Measurements from ENCODE around the gene PRR3. TPM values are rescaled to one million over a fixed set of nuclear protein-coding genes. Genes with fewer than 3 reads are reported as not detected.
"Not testable (repeated sequence)": the region's sequence is repeated elsewhere in the genome, so short reads cannot be mapped to it uniquely, and the experiment has no call there.

The PRR3 gene, protein sequence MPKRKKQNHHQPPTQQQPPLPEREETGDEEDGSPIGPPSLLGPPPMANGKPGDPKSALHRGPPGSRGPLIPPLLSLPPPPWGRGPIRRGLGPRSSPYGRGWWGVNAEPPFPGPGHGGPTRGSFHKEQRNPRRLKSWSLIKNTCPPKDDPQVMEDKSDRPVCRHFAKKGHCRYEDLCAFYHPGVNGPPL
- total RNA-seq, result 12.2 TPM

DNA sequence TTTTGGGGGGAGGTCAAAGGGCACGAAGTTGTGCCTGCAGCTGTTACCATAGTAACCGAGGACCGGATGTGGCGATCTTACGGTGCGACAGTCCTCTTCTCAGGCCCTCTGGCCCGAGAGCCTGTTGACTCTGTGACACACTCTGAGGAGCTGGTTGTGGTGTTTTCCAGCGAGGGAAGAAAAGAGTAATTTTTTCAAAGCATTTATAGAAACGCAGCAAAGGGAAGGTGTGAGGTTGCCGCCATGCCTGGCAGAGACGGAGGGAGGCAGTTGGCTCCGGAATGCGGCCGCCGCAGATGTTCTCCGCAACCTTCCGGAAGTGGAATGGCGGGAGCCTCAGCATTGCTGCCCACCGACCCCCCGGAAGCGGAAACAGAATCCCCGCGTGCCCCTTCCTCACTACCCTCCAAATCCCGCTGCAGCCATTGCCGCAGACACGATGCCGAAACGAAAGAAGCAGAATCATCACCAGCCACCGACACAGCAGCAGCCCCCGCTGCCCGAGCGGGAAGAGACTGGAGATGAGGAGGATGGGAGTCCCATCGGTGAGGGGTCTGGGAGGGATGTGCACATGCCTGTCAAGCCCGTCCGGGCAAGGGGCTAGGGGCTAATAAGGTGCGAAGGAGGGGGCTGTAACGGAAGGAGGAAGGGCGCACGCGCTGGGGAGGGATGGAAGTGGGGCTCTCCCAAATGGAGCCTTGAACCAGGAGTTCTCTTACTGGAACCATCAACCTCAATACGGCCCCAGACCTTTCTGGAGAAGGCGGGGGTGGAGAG is at the start of gene PRR3:
Gene PRR3, plus strand, starts transcription at position 390 of the 777 bp plus-strand sequence. Its CDS starts 50 bp downstream, at position 440.
- no peak for FAIRE-seq
- DNase-seq (ENCODE audit: low spot score in 2 of 2), result peak; percentile 86

DNA sequence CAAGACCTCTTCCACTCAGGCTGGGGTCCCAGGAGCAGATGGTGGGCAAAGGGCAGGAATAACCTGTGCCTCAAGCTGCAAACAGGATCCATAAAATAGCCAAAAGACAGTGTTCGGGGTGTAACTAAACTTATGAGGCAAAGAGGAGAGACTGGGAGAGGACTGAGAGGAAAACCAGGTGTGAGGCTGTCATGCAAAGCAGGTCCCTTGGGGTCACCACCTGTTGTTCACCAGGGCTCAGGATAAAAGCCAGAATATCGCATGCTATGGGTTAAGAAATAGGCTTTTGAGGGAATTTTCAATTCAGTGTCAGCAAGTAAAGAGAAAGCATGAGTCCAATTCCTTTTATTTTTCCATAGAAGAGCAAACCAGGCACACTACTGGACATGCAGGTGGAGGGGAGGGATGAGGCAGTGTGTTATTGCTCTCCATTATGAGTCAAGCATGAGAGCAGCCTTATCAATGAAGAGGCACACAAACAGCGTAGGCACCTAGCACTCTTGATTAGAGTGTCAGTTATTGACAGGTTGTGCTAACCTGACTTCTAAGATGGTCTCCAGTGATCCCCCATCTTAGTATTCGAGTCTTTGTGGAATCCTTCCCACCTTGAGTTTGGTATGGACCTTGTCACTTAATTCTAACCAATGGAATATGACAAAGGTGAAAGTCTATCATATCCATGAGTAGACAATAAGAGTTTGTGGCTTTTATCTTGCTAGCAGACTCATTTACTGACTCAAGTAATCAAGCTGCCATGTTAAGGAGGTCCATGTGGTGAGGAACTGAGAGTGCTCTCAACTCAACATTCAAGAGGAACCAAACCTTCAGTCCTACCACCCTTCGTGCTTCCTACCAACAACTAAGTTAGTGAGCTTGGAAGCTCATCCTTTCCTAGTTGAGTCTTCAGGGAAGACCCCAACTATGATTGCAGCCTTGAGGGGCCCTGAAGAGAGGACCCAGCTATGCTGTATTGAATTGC is 49.0 kb upstream of the PRR3 start:
- no peak for FAIRE-seq

DNA sequence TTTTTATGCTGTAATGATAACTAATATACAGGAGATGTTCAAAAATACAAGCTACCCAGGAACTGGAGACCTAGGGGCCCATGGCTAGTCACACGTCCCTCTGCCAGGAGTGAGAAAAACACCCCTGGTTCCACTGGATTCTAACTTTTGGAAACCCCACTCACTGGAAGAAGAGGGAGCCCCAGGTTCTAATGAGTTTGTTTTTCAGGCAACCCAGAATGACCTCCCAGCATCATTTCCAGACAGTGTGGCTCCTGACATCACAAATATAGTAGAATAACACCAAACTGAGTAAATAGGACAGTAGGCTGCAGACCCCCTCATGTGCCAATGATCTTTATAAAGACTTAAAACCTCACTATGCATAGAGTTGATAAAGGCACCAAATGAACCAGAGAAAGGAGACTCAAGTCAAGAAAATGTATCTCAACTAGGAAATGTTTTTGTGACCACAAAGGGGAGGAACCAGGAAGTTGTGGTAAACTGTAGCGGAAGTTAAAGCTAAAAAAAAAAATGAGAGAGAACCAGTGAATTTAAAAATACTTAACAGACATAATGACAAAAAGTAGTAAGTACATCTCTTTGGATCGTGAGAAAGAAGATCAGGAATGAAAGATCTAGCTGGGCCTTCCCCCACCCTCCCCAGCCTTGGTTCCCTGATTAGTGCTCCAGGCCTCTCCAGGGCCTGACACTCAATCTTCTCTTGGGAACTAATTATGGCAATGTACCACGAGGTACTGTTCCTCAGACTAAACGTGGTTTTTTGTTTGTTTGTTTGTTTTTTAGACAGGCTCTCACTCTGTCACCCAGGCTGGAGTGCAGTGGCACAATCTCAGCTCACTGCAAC is 48.0 kb upstream of the PRR3 start:
- no peak for FAIRE-seq
- DNase-seq (ENCODE audit: low spot score in 2 of 2), result no peak

More for the DNA sequence above, 49.0 kb upstream of the PRR3 start:
- DNase-seq (ENCODE audit: low spot score in 2 of 2), result no peak

DNA sequence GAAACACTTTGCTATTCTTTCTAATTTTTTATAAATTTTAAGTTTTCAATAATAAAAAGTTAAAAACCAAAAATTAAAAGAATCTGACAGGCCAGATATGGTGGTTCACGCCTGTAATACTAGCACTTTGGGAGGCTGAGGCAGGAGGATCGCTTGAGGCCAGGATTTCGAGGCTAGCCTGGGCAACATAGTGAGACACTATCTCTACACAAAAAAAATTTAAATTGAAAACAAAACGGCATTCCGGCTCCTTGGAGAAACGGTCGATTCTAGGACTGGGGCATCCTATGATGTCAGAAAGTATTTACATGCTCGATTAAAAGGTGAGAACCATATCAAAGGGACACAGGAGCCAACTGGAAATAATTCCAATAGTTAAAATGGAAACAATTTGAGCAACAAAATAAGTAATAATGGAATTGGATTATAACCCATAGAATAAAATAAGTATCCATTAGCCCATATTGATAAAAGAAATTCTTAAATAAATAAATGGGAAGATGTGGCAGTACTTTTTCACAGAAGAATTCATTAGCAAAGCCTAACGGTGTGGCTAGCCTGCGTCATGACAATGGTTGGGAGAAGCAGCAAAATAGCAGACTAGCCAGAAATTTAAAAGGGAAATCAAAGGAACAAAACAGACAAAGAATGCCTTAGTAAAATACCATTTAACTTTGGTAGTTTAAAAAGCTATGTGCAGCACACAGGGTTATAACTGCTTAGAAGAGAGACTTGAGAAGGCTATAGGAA is 46.5 kb upstream of the PRR3 start:
- DNase-seq (ENCODE audit: low spot score in 2 of 2) (no peak), FAIRE-seq (no peak)

DNA sequence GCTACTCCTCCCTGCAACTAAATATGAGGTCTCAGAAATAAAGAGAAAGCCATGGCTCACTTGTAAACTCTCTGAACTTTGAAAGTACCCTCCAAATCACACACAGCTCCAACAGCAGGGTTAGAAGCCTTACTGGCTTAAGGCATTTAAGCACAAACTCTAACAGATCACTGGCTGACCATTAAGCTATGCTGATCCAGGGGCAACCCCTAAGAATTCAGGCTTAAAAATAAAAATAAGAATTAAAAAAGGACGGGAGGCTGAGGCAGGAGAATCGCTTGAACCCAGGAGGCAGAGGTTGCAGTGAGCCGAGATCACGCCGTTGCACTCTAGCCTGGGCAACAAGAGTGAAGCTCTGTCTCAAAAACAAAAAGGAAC is 45.9 kb upstream of the PRR3 start:
- no peak for DNase-seq (ENCODE audit: low spot score in 2 of 2)
- FAIRE-seq, result no peak

DNA sequence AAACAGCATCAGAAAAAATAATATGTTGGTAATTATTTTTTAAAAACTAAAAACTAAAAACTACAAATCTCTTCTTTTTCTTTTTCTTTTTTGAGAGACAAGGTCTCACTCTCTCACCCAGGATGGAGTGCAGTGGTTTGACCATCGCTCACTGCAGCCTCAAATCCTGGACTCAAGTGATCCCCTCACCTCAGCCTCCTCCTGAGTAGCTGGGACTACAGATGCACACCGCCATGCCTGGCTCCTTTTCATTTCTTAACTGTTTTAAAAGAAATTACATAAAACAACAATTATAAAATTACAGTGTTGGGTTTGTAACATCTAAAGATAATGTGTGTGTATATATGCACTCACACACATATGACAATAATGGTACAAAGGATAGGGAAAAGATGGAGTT is 43.6 kb upstream of the PRR3 start:
- no peak for DNase-seq (ENCODE audit: low spot score in 2 of 2)
- no peak for FAIRE-seq

DNA sequence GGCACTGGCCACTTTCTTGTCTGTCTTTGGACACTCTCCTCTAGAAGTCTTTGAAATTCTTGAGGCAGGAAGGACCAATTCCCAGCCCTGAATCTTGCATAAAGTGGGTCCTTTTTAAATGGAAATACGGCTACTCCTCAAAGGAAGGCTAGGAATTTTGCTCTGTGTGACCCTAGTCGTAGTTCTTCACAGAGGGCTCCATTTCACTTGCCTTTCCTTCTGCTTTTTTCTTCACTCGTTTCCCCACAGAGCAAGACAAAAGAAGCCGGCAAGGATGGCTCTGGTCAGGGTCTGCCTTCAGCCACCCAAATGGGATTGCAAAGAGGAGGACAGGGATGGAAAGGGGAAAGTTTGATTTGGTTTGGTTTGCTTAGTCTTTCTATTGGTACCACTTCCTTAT is 42.0 kb upstream of the PRR3 start:
- no peak for FAIRE-seq
- DNase-seq (ENCODE audit: low spot score in 2 of 2), result no peak

DNA sequence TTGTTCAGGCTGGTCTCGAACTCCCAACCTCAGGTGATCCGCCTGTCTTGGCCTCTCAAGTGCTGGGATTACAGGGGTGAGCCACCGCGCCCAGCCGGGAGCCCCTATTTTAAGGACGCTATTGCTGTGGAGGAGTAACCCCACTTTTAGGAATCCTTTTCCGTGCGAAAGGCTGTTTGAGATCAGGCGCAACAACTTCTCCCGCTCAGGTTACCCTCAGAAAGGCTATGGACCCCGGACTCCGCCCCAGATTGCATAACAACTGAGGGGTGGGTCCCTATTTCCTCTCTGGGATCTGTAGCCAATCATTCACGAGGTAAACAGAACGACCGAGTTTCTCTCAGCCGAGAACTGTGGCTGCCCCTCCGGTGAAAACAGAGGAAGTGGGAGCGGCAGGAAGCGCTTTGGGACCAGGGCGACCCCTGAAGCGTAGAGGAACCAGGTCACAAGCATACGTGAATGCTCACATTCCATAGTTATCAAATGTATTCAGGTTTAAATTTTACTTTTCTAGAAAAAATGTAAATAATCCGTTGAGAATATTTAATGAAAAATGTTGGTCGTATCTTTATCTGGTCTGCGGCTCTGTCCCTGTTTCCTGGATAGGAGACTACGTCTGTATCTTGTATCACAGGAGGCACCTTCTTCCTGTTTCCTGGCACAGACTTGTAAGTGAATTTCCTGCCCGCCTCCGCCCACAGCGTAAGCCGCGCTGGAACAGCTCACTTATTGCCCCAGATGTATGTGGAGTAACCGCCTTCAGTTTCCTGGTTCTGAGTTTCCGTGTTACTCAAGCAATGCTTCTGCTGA is 40.9 kb upstream of the PRR3 start:
- FAIRE-seq (no peak), DNase-seq (ENCODE audit: low spot score in 2 of 2) (peak; percentile 51 to 64)

DNA sequence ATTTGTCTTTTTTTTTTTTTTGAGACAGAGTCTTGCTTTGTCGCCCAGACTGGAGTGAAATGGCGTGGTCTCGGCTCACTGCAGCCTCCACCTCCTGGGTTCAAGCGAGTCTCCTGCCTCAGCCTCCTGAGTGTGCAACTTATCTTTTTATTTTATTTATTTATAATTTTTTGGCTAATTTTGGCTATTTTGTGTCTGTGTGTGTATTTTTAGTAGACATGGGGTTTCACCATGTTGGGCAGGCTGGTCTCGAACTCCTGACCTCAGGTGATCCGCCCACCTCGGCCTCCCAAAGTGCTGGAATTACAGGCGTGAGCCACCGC is 40.4 kb upstream of the PRR3 start:
- FAIRE-seq; DNase-seq (ENCODE audit: low spot score in 2 of 2): not testable (repeated sequence)

DNA sequence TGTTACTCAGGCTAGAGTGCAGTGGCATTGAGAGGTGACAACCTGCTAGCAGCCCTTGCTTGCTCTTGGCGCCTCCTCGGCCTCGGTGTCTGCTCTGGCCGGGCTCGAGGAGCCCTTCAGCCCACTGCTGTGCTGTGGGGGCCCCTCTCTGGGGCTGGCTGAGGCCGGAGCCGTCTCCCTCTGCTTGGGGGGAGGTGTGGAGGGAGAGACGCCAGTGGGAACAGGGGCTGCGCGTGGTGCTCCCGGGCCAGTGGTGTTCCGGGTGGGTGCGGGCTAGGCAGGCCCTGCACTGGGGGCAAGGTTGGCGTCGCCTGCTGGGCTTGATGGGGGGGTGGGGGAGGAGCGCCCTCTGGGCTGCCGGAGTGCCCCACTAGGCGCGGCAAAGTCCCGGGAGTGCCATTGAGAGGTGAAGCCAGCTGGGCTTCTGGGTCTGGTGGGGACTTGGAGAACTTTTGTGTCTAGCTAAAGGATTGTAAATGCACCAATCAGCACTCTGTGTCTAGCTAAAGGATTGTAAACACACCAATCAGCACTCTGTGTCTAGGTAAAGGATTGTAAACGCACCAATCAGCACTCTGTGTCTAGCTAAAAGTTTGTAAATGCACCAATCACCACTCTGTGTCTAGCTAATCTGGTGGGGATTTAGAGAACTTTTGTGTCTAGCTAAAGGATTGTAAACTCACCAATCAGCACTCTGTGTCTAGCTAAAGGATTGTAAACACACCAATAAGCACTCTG is 39.2 kb upstream of the PRR3 start:
- not testable (repeated sequence) for FAIRE-seq; DNase-seq (ENCODE audit: low spot score in 2 of 2)

DNA sequence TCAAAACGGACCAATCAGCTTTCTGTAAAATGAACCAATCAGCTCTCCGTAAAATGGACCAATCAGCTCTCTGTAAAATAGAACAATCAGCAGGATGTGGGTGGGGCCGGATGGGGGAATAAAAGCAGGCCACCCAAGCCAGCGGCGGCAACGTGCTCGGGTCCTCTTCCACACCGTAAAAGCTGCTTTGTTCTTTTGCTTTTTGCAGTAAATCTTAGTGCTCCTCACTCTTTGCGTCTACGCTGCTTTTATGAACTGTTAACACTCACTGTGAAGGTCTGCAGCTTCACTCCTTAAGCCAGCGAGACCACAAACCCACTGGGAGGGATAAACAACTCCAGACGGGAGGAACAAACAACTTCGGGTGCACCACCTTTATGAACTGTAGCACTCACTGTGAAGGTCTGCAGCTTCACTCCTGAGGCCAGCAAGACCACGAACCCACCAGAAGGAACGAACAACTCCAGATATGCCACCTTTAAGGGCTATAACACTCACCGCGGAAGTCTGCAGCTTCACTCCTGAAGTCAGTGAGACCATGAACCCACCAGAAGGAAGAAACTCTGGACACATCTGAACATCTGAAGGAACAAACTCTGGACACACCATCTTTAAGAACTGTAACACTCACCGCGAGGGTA is 38.5 kb upstream of the PRR3 start:
- DNase-seq (ENCODE audit: low spot score in 2 of 2); FAIRE-seq: not testable (repeated sequence)

DNA sequence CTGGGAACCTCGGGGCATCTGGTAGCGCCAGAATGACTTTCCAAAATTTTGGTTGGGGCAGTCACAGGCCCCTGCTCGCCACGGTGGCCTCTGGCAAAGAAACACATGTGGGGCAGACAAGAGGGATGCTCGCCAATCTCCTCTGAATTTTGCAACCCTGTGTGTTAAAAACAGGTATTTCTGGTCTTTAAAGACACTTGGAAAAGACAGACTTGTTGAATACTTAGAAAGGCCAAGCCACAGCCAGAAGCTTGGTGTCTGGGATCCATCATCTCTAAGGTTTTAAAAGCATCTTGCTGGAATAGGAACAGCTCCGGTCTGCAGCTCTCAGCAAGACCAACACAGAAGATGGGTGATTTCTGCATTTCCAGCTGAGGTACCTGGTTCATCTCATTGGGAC is 36.6 kb upstream of the PRR3 start:
- DNase-seq (ENCODE audit: low spot score in 2 of 2) (no peak), FAIRE-seq (no peak)

DNA sequence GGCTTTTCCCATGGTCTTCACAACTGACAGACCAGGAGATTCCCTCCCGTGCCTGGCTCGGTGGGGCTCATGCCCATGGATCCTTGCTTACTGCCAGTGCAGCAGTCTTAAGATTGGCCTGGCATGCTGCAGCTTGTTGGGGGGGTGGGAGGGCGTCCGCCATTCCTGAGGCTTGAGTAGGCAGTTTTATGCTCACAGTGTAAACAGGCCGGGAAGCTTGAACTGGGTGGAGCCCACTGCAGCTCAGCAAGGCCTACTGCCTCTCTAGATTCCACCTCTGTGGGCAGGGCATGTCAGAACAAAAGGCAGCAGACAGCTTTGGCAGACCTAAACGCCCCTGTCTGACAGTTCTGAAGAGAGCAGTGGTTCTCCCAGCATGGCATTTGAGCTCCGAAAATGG is 36.0 kb upstream of the PRR3 start:
- not testable (repeated sequence) for DNase-seq (ENCODE audit: low spot score in 2 of 2); FAIRE-seq

DNA sequence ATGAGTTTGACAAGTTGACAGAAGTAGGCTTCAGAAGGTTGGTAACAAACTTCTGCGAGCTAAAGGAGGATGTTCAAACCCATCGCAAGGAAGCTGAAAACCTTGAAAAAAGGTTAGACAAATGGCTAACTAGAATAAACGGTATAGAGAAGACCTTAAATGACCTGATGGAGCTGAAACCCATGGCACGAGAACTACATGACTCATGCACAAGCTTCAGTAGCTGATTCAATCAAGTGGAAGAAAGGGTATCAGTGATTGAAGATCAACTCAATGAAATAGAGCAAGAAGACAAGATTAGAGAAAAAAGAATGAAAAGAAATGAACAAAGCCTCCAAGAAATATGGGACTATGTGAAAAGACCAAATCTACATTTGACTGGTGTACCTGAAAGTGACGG is 35.1 kb upstream of the PRR3 start:
- not testable (repeated sequence) for FAIRE-seq

DNA sequence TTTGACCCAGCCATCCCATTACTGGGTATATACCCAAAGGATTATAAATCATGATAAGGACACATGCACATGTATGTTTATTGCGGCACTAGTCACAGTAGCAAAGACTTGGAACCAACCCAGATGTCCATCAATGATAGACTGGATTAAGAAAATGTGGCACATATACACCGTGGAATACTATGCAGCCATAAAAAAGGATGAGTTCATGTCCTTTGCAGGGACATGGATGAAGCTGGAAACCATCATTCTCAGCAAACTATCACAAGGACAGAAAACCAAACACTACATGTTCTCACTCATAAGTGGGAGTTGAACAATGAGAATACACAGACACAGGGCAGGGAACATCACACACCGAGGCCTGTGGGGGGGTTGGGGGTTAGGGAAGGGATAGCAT is 30.7 kb upstream of the PRR3 start:
- FAIRE-seq, result not testable (repeated sequence)

More for the DNA sequence above, 35.1 kb upstream of the PRR3 start:
- not testable (repeated sequence) for DNase-seq (ENCODE audit: low spot score in 2 of 2)

DNA sequence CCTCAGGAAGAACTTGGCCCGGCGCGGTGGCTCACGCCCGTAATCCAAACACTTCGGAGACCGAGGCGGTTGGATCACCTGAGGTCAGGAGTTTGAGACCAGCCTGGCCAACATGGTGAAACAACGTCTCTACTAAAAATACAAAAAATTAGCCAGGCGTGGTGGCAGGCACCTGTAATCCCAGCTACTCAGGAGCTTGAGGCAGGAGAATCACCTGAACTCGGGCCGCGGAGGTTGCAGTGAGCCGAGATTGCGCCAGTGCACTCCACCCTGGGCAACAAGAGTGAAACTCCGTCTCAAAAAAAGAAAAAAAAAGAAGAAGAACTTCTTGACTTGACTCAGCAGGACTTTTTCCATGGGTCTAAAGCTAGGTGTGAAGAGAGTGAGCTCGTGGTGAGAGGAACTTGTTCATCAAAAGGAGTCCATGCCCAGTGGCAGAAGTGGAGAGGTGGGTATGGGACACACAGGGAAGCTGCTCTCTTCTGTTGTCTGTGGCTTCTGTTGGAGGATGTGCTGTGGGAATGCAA is 27.7 kb upstream of the PRR3 start:
- not testable (repeated sequence) for DNase-seq (ENCODE audit: low spot score in 2 of 2); FAIRE-seq

More for the DNA sequence above, 30.7 kb upstream of the PRR3 start:
- DNase-seq (ENCODE audit: low spot score in 2 of 2), result not testable (repeated sequence)

DNA sequence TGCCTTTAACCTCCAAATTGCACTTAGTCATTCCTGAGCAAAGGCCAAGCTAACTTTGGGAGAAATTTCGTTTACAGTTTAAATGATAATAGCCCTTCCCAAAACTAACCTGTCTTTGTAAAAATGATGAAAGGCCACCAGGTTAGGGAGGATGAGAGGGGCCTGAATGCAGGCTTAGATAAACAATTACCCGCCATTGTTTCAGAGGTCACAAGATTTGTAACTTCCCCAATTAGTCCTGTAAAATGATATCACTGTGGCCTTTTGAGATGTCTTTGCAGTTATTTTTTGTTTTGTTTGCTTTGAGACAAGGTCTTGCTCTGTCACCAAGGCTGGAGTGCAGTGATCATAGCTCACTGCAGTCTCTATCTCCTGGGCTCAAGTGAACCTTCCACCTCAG is 27.1 kb upstream of the PRR3 start:
- FAIRE-seq (no peak), DNase-seq (ENCODE audit: low spot score in 2 of 2) (no peak)

Measured in frontal cortex (tissue), 4 donors.